Measurements from ENCODE around the gene ATP2B1.

GRCh38 chr12:89750389-89751351 lies 42.0 kb upstream of the ATP2B1 start:
- TF ChIP-seq CTCF (CRISPR knock-in tag; IDR thresholded peaks at IDR 0.05), result no peak
- no peak for TF ChIP-seq POLR2A (IDR thresholded peaks at IDR 0.05; ENCODE audit: insufficient read depth in 1 of 2, low read depth in 2 of 2, low read length in 2 of 2)
- no peak for TF ChIP-seq ZBTB2 (CRISPR knock-in tag; IDR thresholded peaks at IDR 0.05; ENCODE audit: low read depth)
- TF ChIP-seq ZNF607 (CRISPR knock-in tag; IDR thresholded peaks at IDR 0.05; ENCODE audit: borderline replicate concordance), result no peak
- TF ChIP-seq ATF7 (IDR thresholded peaks at IDR 0.05), result no peak
- no peak for TF ChIP-seq ATF7 (CRISPR knock-in tag; IDR thresholded peaks at IDR 0.05)
- TF ChIP-seq EHMT2 (IDR thresholded peaks at IDR 0.05; ENCODE audit: borderline replicate concordance, low read depth, low read length), result no peak
- no peak for TF ChIP-seq PHF8 (CRISPR knock-in tag; IDR thresholded peaks at IDR 0.05)
- no peak for TF ChIP-seq ZMAT5 (CRISPR knock-in tag; IDR thresholded peaks at IDR 0.05; ENCODE audit: borderline replicate concordance, low read depth)
- no peak for TF ChIP-seq AGO2 (optimal IDR thresholded peaks at IDR 0.05; ENCODE audit: low read depth, low read length)
